Karpas-422 (cell line): ENCODE results near the gene DMBX1. TPM values are rescaled to one million over a fixed set of nuclear protein-coding genes. Genes with fewer than 3 reads are reported as not detected.

Source experiments
- DNase-seq: peaks from one replicate; pipeline ENCODE4 v3.0.0-alpha.2; 2015
- H2AFZ ChIP-seq: fragments of 200-600 bp; sonication (generic); 2 replicates; pipeline ENCODE4 v1.6.1; 2014; ENCODE audit warnings: antibody characterized with exemption, low read length, mixed read lengths
- H3K27ac ChIP-seq: fragments of 200-600 bp; sonication (generic); 2 replicates; pipeline ENCODE4 v1.5.1; 2014; ENCODE audit warnings: mild to moderate bottlenecking, low read length, moderate library complexity
- H3K27me3 ChIP-seq: fragments of 200-600 bp; sonication (generic); 2 replicates; pipeline ENCODE4 v1.6.1; 2014; ENCODE audit warnings: low read length, mixed read lengths
- H3K36me3 ChIP-seq: fragments of 200-600 bp; sonication (generic); 2 replicates; pipeline ENCODE4 v1.6.1; 2014; ENCODE audit warnings: low read length, mixed read lengths; ENCODE audit not compliant: insufficient read depth
- H3K4me1 ChIP-seq: fragments of 200-600 bp; sonication (generic); 2 replicates; pipeline ENCODE4 v1.6.1; 2014; ENCODE audit warnings: mild to moderate bottlenecking, low read length, mixed read lengths
- H3K4me2 ChIP-seq: fragments of 200-600 bp; sonication (generic); 2 replicates; pipeline ENCODE4 v1.6.1; 2014; ENCODE audit warnings: low read length, low read depth, mild to moderate bottlenecking; ENCODE audit not compliant: poor library complexity, severe bottlenecking
- H3K4me3 ChIP-seq: fragments of 200-600 bp; sonication (generic); 2 replicates; pipeline ENCODE4 v1.5.1; 2014; ENCODE audit warnings: mild to moderate bottlenecking, antibody characterized with exemption, low read length, mixed read lengths
- H3K79me2 ChIP-seq: fragments of 200-600 bp; sonication (generic); 2 replicates; pipeline ENCODE4 v1.6.1; 2014; ENCODE audit warnings: mild to moderate bottlenecking, low read length, mixed read lengths
- H3K9ac ChIP-seq: fragments of 200-600 bp; sonication (generic); 2 replicates; pipeline ENCODE4 v1.6.0; 2014; ENCODE audit warnings: low read length
- H3K9me2 ChIP-seq: fragments of 200-600 bp; sonication (generic), shearing (Covaris generic); replicated peaks from 2 replicates; pipeline ENCODE4 v1.6.0; 2014; ENCODE audit warnings: mild to moderate bottlenecking, low read length, moderate library complexity; ENCODE audit not compliant: insufficient read depth
- H3K9me3 ChIP-seq: fragments of 300-700, 200-600 bp; sonication (generic); 2 replicates; pipeline ENCODE4 v1.6.1; 2014; ENCODE audit warnings: low read length, mixed read lengths
- H4K20me1 ChIP-seq: fragments of 200-600 bp; sonication (generic); 2 replicates; pipeline ENCODE4 v1.6.1; 2014; ENCODE audit warnings: mild to moderate bottlenecking, antibody characterized with exemption, low read length, low read depth; ENCODE audit not compliant: insufficient read depth
- total RNA-seq: library from RNA; depleted of rRNA; stranded (reverse); fragments of >200 nt; shearing (Covaris generic); gene quantifications from 2 replicates; pipeline ENCODE4 v1.2.3, GENCODE V29; 2014; ENCODE audit warnings: low replicate concordance

DMBX1 gene
- total RNA-seq, 1 experiment from 2014 or later: not detected

GRCh38 chr1:46519209-46519608 lies 29.6 kb downstream of the DMBX1 start:
- Histone ChIP-seq H4K20me1 (no peaks in the 10 kb centered on the region), H3K9me2 (no peaks in the 10 kb centered on the region), H3K27me3 (no peaks in the 10 kb centered on the region), H3K4me2 (no peak overlapping the region), H3K9ac (no peak overlapping the region), H3K4me3 (no peak overlapping the region), H3K36me3 (no peaks in the 10 kb centered on the region), H3K27ac (no peak overlapping the region), H2AFZ (no peak overlapping the region), H3K79me2 (no peaks in the 10 kb centered on the region), H3K4me1 (no peaks in the 10 kb centered on the region), H3K9me3 (no peaks in the 10 kb centered on the region)
- DNase-seq: no peak

- Histone ChIP-seq H2AFZ (no peak overlapping the region), H3K27ac (no peak overlapping the region)
Observed at GRCh38 chr1:46520063-46520911, 30.7 kb downstream of the DMBX1 start.

GRCh38 chr1:46521414-46521813 lies 31.8 kb downstream of the DMBX1 start:
- H3K4me2 ChIP-seq: no peak overlapping the region
- no peaks in the 10 kb centered on the region for H3K9me2 ChIP-seq
- H3K79me2 ChIP-seq: no peaks in the 10 kb centered on the region
- H3K36me3 ChIP-seq: no peaks in the 10 kb centered on the region
- H3K27ac ChIP-seq: no peak overlapping the region
- H2AFZ ChIP-seq: no peak overlapping the region
- no peaks in the 10 kb centered on the region for H3K4me1 ChIP-seq
- no peaks in the 10 kb centered on the region for H3K9me3 ChIP-seq
- DNase-seq: no peak
- no peaks in the 10 kb centered on the region for H3K27me3 ChIP-seq
- H3K9ac ChIP-seq: no peak overlapping the region
- no peak overlapping the region for H3K4me3 ChIP-seq
- no peaks in the 10 kb centered on the region for H4K20me1 ChIP-seq

More at GRCh38 chr1:46520063-46520911, 30.7 kb downstream of the DMBX1 start:
- no peaks in the 10 kb centered on the region for H3K4me1 ChIP-seq
- no peak overlapping the region for H3K4me3 ChIP-seq
- H4K20me1 ChIP-seq: no peaks in the 10 kb centered on the region
- no peaks in the 10 kb centered on the region for H3K9me2 ChIP-seq
- H3K36me3 ChIP-seq: no peaks in the 10 kb centered on the region
- DNase-seq: no peak
- H3K9me3 ChIP-seq: no peaks in the 10 kb centered on the region
- no peaks in the 10 kb centered on the region for H3K79me2 ChIP-seq
- no peak overlapping the region for H3K9ac ChIP-seq
- no peaks in the 10 kb centered on the region for H3K27me3 ChIP-seq
- no peak overlapping the region for H3K4me2 ChIP-seq

- H3K4me2 ChIP-seq: no peak overlapping the region
- no peak overlapping the region for H3K9ac ChIP-seq
Observed at GRCh38 chr1:46522184-46522968, 32.7 kb downstream of the DMBX1 start.

GRCh38 chr1:46522969-46523320 lies 33.3 kb downstream of the DMBX1 start:
- Histone ChIP-seq H3K79me2 (no peaks in the 10 kb centered on the region), H3K27ac (no peak overlapping the region), H3K9me3 (no peaks in the 10 kb centered on the region), H3K4me2 (no peak overlapping the region), H3K4me1 (no peaks in the 10 kb centered on the region), H3K9me2 (no peaks in the 10 kb centered on the region), H3K27me3 (no peaks in the 10 kb centered on the region), H3K4me3 (no peak overlapping the region), H3K36me3 (no peaks in the 10 kb centered on the region), H2AFZ (no peak overlapping the region), H4K20me1 (no peaks in the 10 kb centered on the region; the same call in 1 of the 2 replicates), H3K9ac (no peak overlapping the region)
- DNase-seq: no peak

More at GRCh38 chr1:46522184-46522968, 32.7 kb downstream of the DMBX1 start:
- H3K79me2 ChIP-seq: no peaks in the 10 kb centered on the region
- H3K27ac ChIP-seq: no peak overlapping the region
- H2AFZ ChIP-seq: no peak overlapping the region
- H3K9me2 ChIP-seq: no peaks in the 10 kb centered on the region
- H4K20me1 ChIP-seq: no peaks in the 10 kb centered on the region
- DNase-seq: no peak
- no peaks in the 10 kb centered on the region for H3K9me3 ChIP-seq
- H3K4me1 ChIP-seq: no peaks in the 10 kb centered on the region
- no peak overlapping the region for H3K4me3 ChIP-seq
- H3K36me3 ChIP-seq: no peaks in the 10 kb centered on the region
- no peaks in the 10 kb centered on the region for H3K27me3 ChIP-seq

GRCh38 chr1:46523496-46524353 lies 34.1 kb downstream of the DMBX1 start:
- Histone ChIP-seq H3K27me3 (no peaks in the 10 kb centered on the region), H3K27ac (no peak overlapping the region)
- DNase-seq: no peak

GRCh38 chr1:46524843-46525242 lies 35.2 kb downstream of the DMBX1 start:
- Histone ChIP-seq H4K20me1 (no peaks in the 10 kb centered on the region; the same call in 1 of the 2 replicates), H3K4me2 (no peak overlapping the region), H3K9me3 (no peaks in the 10 kb centered on the region), H3K27me3 (no peaks in the 10 kb centered on the region), H3K36me3 (no peaks in the 10 kb centered on the region), H3K79me2 (no peaks in the 10 kb centered on the region), H3K4me1 (no peaks in the 10 kb centered on the region), H3K9me2 (no peaks in the 10 kb centered on the region), H2AFZ (no peak overlapping the region), H3K9ac (no peak overlapping the region), H3K27ac (no peak overlapping the region), H3K4me3 (no peak overlapping the region)
- DNase-seq: no peak

More at GRCh38 chr1:46523496-46524353, 34.1 kb downstream of the DMBX1 start:
- Histone ChIP-seq H3K4me1 (no peaks in the 10 kb centered on the region), H4K20me1 (no peaks in the 10 kb centered on the region; the same call in 1 of the 2 replicates), H3K4me2 (no peak overlapping the region), H3K9me2 (no peaks in the 10 kb centered on the region), H3K9ac (no peak overlapping the region), H2AFZ (no peak overlapping the region), H3K4me3 (no peak overlapping the region), H3K79me2 (no peaks in the 10 kb centered on the region), H3K9me3 (no peaks in the 10 kb centered on the region), H3K36me3 (no peaks in the 10 kb centered on the region)
